Measurements from ENCODE around the gene RBM18. TPM values are rescaled to one million over a fixed set of nuclear protein-coding genes. Genes with fewer than 3 reads are reported as not detected.

Gene RBM18
- total RNA-seq, 2 donors from 2014 or later, result 29.0 to 34.4 TPM

DNA sequence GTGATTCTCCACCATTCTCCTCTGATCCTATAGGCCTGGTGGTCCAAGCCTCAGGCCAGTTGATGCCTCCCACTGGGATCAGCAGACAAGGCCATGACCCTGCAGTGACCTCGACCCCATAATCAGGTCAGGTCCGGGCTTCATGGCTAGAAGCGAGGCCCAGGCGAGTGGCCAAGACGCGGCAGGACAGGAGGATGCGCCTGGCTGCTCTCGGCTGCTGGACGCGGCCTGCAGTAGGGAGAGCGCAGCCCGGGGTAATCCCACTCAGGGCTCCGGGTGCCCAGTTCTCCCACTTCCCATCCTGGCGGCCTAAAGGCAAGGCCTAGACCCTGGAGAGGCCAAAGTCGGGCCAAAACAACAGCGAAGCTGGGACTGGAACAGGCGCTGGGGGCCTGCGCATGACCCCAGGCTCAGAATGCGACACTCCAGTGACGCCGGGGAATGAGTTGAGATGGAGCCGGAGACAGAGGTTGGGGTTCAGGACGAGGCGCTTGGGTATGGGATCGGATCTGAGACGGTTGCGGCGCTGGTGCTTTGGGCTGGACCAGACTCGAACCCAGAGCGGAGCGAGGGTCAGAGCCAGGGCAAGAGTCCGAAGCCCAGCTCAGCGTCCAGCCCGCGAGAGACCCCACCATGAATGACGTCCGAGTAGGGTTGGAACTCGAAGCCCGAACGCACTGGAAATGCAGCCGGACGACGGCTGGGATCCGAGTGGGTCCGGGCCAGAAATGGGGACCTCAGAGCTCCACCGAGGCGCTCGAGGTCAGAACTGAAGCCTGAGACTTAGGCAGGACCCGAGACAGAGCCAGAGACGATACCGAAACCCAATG lies 39.1 kb downstream of the RBM18 start:
- no peak overlapping the region for H3K4me3 Mint-ChIP-seq
- DNase-seq (ENCODE audit: low spot score) (no peak), ATAC-seq (no peak)
- H3K9me3 Mint-ChIP-seq, result no peaks in the 10 kb centered on the region
- H3K27me3 Mint-ChIP-seq, result peaks cover 39 to 43% of the 10 kb centered on the region in 2 donors
- H3K36me3 Mint-ChIP-seq, result no peaks in the 10 kb centered on the region
- H3K27ac Mint-ChIP-seq, result no peak overlapping the region
- H3K4me1 Mint-ChIP-seq (ENCODE audit: low read depth in 2 of 2), result no peaks in the 10 kb centered on the region

DNA sequence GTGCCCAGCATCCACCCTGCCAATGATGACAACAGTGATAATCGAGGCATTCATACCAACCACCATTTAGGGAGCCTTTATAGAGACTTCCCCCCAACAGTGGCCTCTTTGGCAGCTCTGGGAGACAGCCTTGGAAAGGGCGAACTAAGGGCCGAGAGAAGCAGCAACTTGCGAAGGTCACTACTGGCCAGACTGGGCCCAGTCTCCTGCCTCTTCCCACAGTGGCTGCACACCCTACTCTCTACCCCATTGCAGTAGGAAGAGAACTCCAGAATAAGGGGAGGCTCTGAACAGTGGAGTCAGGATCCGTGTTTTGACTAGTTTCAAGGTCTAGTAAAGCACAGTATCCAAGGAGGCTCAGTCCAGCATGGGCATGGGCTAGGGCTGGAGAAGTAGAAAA lies 41.2 kb downstream of the RBM18 start:
- Mint-ChIP-seq H3K27me3 (peaks cover 50 to 59% of the 10 kb centered on the region in 2 donors), H3K9me3 (no peaks in the 10 kb centered on the region), H3K4me3 (no peak overlapping the region), H3K4me1 (ENCODE audit: low read depth in 2 of 2) (peaks cover 10 to 11% of the 10 kb centered on the region in 2 donors), H3K36me3 (no peaks in the 10 kb centered on the region), H3K27ac (no peak overlapping the region)
- DNase-seq (ENCODE audit: low spot score) (no peak), ATAC-seq (no peak)

- no peak overlapping the region for H3K4me3 Mint-ChIP-seq
- peaks cover 56 to 65% of the 10 kb centered on the region in 2 donors for H3K27me3 Mint-ChIP-seq
- no peak for ATAC-seq
- no peaks in the 10 kb centered on the region for H3K36me3 Mint-ChIP-seq
- peaks cover 16 to 17% of the 10 kb centered on the region in 2 donors for H3K4me1 Mint-ChIP-seq (ENCODE audit: low read depth in 2 of 2)
- DNase-seq (ENCODE audit: low spot score), result no peak
- H3K27ac Mint-ChIP-seq, result no peak overlapping the region
- no peaks in the 10 kb centered on the region for H3K9me3 Mint-ChIP-seq
Observed at GRCh38 chr9:122222791-122223190, 41.8 kb downstream of the RBM18 start.

DNA sequence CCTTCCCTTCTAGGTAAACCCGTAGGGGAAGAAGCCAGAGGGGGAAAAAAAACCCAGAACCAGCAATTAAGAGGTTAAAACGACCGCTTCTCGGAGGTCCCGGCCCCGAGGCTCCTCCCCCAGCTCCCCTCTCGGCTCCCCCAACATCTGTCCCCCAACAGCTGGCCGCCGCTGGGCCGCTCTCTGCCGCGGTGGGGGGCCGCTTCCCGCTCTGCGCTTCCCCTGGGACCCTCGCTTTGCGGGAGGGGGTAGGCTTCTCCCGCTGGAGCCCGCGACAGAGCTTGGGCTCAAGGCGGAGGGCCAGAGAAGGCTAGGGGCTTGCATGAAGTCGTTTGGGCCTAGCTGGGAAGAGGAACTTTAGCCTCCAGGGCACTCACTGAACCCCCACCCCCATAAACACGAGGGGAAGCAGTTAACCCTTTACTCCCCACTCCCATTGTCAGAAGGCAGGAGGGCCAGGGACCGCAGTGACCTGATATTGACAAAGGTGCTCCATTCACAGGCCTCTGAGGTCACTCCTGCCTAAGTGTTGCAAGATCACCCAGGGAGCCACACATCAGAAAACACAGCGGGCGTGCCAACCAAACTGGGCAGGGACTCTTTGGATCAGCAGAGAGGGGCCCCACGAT lies 43.3 kb downstream of the RBM18 start:
- no peaks in the 10 kb centered on the region for H3K9me3 Mint-ChIP-seq
- no peak overlapping the region for H3K27ac Mint-ChIP-seq
- H3K4me1 Mint-ChIP-seq (ENCODE audit: low read depth in 2 of 2), result peaks cover 16 to 17% of the 10 kb centered on the region in 2 donors
- DNase-seq (ENCODE audit: low spot score), result no peak
- H3K27me3 Mint-ChIP-seq, result peaks cover 52 to 61% of the 10 kb centered on the region in 2 donors
- no peaks in the 10 kb centered on the region for H3K36me3 Mint-ChIP-seq
- no peak for ATAC-seq
- H3K4me3 Mint-ChIP-seq, result no peak overlapping the region

DNA sequence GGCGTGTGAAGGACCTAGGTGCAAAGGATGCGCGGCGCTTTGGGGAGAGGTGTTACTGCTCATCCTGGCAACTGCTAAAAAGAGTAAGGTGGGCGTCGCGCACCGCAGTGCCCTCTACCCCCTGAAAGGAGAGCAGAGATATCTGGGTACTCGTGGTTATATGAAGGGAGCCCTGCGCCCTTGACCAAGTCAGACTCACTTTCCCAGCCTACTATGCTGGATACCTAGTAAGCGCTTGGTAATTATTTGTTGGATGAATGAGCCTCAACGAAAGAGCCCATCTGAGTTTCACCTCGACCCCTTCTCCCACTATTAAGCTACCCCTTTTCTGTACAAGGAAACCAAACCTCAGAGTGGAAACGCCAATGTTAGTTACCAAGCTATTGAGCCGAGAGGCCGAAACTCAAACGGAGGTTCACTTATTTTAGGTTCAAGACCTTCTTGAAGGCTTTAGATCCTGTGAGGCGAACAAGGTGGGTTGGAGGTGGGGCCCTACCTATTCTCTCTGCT lies 43.9 kb downstream of the RBM18 start:
- ATAC-seq, result no peak
- Mint-ChIP-seq H3K27ac (no peak overlapping the region), H3K9me3 (no peaks in the 10 kb centered on the region), H3K4me1 (ENCODE audit: low read depth in 2 of 2) (peaks cover 16 to 17% of the 10 kb centered on the region in 2 donors), H3K4me3 (no peak overlapping the region), H3K27me3 (peaks cover 57 to 66% of the 10 kb centered on the region in 2 donors), H3K36me3 (no peaks in the 10 kb centered on the region)
- DNase-seq (ENCODE audit: low spot score), result peak; percentile 10

- Mint-ChIP-seq H3K27me3 (peaks cover 64 to 66% of the 10 kb centered on the region in 2 donors), H3K4me1 (ENCODE audit: low read depth in 2 of 2) (peaks cover 16 to 17% of the 10 kb centered on the region in 2 donors), H3K9me3 (no peaks in the 10 kb centered on the region), H3K27ac (no peak overlapping the region), H3K36me3 (no peaks in the 10 kb centered on the region), H3K4me3 (no peak overlapping the region)
- DNase-seq (ENCODE audit: low spot score) (peak; percentile 41), ATAC-seq (no peak)
Observed at GRCh38 chr9:122219856-122220672, 44.6 kb downstream of the RBM18 start.

DNA sequence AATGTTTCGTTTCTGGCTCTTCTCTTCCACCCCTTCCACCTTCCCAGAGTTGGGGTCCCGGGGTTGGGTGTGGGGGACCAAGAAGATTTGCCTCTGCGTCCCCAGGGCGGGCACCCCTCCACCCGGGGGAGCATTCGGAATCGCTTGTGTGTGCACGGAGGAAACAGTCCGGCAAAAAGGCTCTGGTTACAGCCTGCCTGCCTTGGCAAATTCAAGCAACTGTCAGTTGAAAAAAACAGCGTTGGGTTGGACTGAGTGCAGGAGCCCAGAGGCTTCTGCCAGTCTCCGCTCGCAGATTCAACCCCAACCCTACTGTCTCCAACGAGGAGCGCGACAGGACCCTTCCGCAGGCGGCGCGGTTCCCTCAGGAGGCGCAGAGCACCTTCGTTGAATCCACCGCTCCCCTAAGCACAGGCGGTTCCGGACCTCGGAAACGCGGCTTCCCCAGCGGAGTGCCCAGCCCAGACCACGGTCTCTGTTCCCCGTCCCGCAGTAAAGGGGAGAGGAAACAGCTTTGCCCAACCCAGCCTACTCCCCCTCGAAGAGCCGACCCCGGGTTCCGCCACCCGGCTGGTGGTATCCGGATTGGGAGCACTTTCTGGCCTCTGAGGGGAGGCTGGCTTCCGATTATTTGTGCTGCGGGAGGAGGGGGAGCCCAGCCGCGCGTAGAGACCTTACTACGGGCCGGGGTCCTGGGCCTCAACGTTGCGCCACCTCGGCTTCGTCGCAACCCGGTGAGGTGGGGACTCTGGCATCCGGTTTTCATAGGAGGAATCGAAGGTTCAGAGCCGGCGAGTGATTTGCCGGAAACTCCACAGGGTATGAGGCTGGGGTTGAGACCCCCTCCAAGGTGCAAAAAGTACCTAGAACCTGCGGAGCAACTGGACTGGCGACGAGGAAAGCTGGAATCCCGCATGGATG lies 45.4 kb downstream of the RBM18 start:
- Mint-ChIP-seq H3K4me3 (peak overlapping the region; percentile 25), H3K9me3 (no peaks in the 10 kb centered on the region), H3K27ac (no peak overlapping the region), H3K36me3 (no peaks in the 10 kb centered on the region), H3K4me1 (ENCODE audit: low read depth in 2 of 2) (peaks cover 16 to 19% of the 10 kb centered on the region in 2 donors), H3K27me3 (peaks cover 62 to 65% of the 10 kb centered on the region in 2 donors)
- ATAC-seq, result peak in 1 of 2 donors; percentile 17
- peak; percentile 53 for DNase-seq (ENCODE audit: low spot score)

DNA sequence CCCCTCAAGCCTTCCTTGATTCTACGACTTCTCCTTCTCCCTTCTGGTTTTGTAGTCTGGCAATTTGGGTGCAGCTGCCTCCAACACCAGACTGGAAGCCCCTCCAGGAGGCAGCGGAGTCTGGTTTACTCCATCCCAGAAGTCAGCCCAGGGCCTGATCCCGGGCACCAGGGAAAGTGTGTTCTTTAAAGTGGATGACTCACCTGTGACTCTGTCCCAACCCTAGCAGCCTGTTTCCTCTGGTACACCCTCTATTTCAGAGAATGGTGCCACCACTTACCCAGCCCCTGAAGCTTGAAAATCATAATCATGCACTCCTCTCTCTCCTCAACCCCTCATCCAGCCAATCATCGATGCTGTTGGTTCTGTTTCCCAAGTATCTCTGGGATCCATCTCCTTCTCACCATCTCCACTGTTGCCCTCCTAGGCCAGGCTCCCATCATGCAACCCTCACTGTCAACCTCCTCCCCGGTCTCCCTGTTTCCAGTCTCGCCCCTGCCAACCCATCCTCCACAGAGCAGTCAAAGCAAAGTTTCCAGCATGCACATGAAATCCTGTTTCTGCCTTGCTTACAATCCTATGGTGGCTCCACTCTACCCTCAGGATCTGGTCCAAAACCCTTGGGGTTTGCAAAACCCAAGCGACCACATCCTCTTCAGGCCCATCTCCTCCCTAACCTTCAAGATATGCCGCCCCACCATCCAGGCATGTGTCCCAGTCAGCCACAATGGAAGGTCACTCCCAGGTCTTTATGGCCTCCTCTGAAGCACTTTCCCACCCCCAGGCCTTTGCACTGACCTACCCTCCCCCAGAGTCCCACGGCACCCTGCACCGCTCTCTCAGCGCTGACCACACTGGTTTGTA lies 46.3 kb downstream of the RBM18 start:
- DNase-seq (ENCODE audit: low spot score) (no peak), ATAC-seq (no peak)
- no peak overlapping the region for H3K4me3 Mint-ChIP-seq
- H3K27me3 Mint-ChIP-seq, result peaks cover 60 to 66% of the 10 kb centered on the region in 2 donors
- H3K4me1 Mint-ChIP-seq (ENCODE audit: low read depth in 2 of 2), result peaks cover 16 to 19% of the 10 kb centered on the region in 2 donors
- no peaks in the 10 kb centered on the region for H3K36me3 Mint-ChIP-seq
- no peaks in the 10 kb centered on the region for H3K9me3 Mint-ChIP-seq
- H3K27ac Mint-ChIP-seq, result no peak overlapping the region

DNA sequence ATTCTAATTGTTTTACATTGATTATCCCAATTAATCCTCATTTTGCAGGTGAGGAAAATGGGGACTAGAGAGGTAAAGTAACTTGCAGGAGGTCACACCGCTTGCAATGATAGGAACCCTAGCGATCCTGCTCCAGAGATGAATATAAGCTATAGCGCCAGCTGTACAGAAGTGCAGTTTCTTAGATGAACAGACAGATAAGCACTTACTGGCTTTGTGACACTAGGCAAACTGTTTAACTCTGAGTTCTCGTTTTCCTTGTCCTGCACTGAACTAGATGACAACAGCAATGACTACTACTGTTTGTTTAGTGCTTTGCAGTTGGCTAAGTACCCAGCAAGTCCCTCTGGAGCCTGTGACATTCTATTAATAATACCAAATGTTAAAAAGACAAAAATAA lies 47.0 kb downstream of the RBM18 start:
- no peak overlapping the region for H3K4me3 Mint-ChIP-seq
- no peaks in the 10 kb centered on the region for H3K9me3 Mint-ChIP-seq
- peaks cover 21 to 23% of the 10 kb centered on the region in 2 donors for H3K4me1 Mint-ChIP-seq (ENCODE audit: low read depth in 2 of 2)
- no peak for ATAC-seq
- no peak for DNase-seq (ENCODE audit: low spot score)
- H3K27me3 Mint-ChIP-seq, result peaks cover 60 to 67% of the 10 kb centered on the region in 2 donors
- no peak overlapping the region for H3K27ac Mint-ChIP-seq
- no peaks in the 10 kb centered on the region for H3K36me3 Mint-ChIP-seq

DNA sequence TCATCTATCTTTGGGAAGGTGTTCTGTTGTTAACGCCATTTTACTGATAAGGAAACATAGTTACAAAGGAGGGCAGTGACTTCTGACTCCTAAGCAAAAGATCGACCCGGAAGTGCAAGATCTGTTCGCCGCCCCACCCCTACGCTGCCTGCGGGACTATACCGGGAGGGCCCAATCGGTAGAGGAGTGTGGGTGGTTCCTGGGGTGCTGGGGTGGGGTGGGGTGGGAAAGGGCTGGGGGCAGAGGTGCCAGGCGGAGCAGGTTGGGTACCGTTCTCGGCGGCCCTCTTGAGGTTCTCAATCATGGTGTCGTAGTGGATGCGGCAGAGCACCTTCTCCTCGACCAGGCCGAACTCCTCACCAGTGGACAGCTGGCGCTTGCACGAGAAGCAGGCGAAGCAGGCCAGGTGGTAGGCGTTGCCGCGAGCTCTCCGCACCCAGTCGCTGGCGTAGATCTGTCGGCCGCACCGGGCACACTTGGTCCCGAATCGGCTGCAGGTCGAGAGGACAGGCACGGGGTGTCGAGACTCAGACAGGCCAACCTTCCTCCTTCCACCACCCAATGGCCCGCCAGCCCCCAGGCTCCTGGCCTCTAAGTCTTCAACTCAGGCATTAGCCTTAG lies 47.7 kb downstream of the RBM18 start:
- no peaks in the 10 kb centered on the region for H3K36me3 Mint-ChIP-seq
- H3K27ac Mint-ChIP-seq, result no peak overlapping the region
- H3K4me3 Mint-ChIP-seq, result no peak overlapping the region
- no peak for DNase-seq (ENCODE audit: low spot score)
- no peaks in the 10 kb centered on the region for H3K9me3 Mint-ChIP-seq
- peaks cover 57 to 64% of the 10 kb centered on the region in 2 donors for H3K27me3 Mint-ChIP-seq
- no peak for ATAC-seq
- H3K4me1 Mint-ChIP-seq (ENCODE audit: low read depth in 2 of 2), result peaks cover 21 to 23% of the 10 kb centered on the region in 2 donors

DNA sequence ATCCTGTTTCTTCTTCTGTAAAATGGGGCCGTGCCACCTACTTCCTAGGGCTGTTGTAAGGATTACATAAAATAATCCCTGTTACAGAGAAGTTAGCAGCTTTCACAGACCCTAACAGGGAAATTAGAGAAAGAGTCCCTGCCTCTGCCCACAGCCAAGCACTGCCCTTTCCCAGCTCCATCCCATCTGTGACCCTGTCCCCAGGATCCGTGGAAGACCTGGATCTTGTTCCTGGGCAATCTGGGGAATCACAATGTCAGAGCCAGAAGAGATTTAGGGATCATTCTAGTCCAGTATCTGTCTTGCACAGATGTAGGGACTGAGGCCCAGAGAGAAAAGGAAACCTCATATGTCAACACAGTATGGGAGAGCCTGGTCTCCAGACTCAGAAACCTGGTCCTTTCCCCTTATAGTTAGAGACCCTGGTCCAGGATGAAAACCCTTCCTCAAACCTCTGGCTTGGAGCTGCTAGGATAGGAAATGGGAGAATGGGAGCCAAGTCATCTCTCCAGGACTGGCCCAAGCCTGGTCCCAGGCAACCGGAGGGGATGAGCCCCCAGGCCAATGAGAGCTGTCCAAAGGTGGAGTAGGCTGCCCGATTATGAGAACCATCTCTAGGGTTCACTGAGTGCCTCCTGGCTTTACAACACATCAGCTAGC lies 48.4 kb downstream of the RBM18 start:
- ATAC-seq (no peak), DNase-seq (ENCODE audit: low spot score) (no peak)
- Mint-ChIP-seq H3K4me1 (ENCODE audit: low read depth in 2 of 2) (peaks cover 21 to 23% of the 10 kb centered on the region in 2 donors), H3K4me3 (no peak overlapping the region), H3K36me3 (no peaks in the 10 kb centered on the region), H3K27me3 (peaks cover 57 to 69% of the 10 kb centered on the region in 2 donors), H3K9me3 (no peaks in the 10 kb centered on the region), H3K27ac (no peak overlapping the region)
